Caco-2 (cell line): ENCODE measurements around the gene SCN1B. TPM values are rescaled to one million over a fixed set of nuclear protein-coding genes. Genes with fewer than 3 reads are reported as not detected.

Experiments used
- BruUV-seq: library from RNA; stranded (reverse); fragments of 400-500 nt; replicated peaks from 2 replicates; lab custom pipeline; 2021; lab: Mats Ljungman, UMichigan
- CTCF ChIA-PET: fragments of 300-600 bp; sonication (Branson Sonifier 250); formaldehyde crosslinking; loops from one replicate; lab custom pipeline; 2022; ENCODE audit warnings: antibody characterized with exemption; lab: Charles Lee
- POLR2A ChIA-PET: fragments of 300-600 bp; sonication (Branson Sonifier 250); formaldehyde crosslinking; loops from one replicate; lab custom pipeline; 2022; ENCODE audit warnings: antibody characterized with exemption; lab: Charles Lee
- DNase-seq, 2 experiments: peaks; one replicate each; pipeline versions ENCODE4 v3.0.0 to v3.0.0-alpha.2; 2020 to 2022
- H3K27me3 ChIP-seq: replicated peaks from 2 replicates; pipeline ENCODE4 v1.6.0; 2011; ENCODE audit warnings: low read length; ENCODE audit not compliant: control insufficient read depth, insufficient read depth
- H3K36me3 ChIP-seq: 2 replicates; pipeline ENCODE4 v1.5.1; 2011; ENCODE audit warnings: low read length; ENCODE audit not compliant: control insufficient read depth, insufficient read depth
- H3K4me1 ChIP-seq: fragments of 250-450 bp; sonication (Bioruptor Pico); 2 replicates; pipeline ENCODE4 v1.5.1; 2020; ENCODE audit warnings: mild to moderate bottlenecking
- H3K4me3 ChIP-seq: 2 replicates; pipeline ENCODE4 v1.5.1; 2011; ENCODE audit warnings: low read depth, mild to moderate bottlenecking, control low read depth, low read length
- H3K9me3 ChIP-seq: fragments of 250-450 bp; sonication (Bioruptor Pico); 2 replicates; pipeline ENCODE4 v1.5.1; 2020; ENCODE audit warnings: mild to moderate bottlenecking, moderate library complexity
- H3K27ac Mint-ChIP-seq: one replicate; pipeline ENCODE4 v1.8.0; 2022; ENCODE audit warnings: mixed read lengths; ENCODE audit not compliant: unreplicated experiment
- H3K27me3 Mint-ChIP-seq: one replicate; pipeline ENCODE4 v1.8.0; 2022; ENCODE audit warnings: mixed read lengths; ENCODE audit not compliant: insufficient read depth, unreplicated experiment
- H3K36me3 Mint-ChIP-seq: one replicate; pipeline ENCODE4 v1.8.0; 2022; ENCODE audit warnings: mild to moderate bottlenecking, mixed read lengths; ENCODE audit not compliant: insufficient read depth, unreplicated experiment
- H3K4me1 Mint-ChIP-seq: one replicate; pipeline ENCODE4 v1.8.0; 2022; ENCODE audit warnings: low read depth, mixed read lengths; ENCODE audit not compliant: unreplicated experiment
- H3K4me3 Mint-ChIP-seq: one replicate; pipeline ENCODE4 v1.8.0; 2022; ENCODE audit warnings: mild to moderate bottlenecking, moderate library complexity, mixed read lengths; ENCODE audit not compliant: unreplicated experiment
- H3K9me3 Mint-ChIP-seq: one replicate; pipeline ENCODE4 v1.8.0; 2022; ENCODE audit warnings: mixed read lengths; ENCODE audit not compliant: unreplicated experiment
- CTCF ChIP-seq, 2 experiments: fragments of 200-600 bp in 1 of 2; IDR thresholded peaks; 1 replicate in 1 of 2; 2 replicates in 1 of 2; pipeline versions ENCODE4 v1.5.1 to v1.8.0; 2011 to 2022; ENCODE audit warnings: antibody characterized with exemption in 1 of 2, control low read depth in 1 of 2, inconsistent platforms in 1 of 2, low read depth in 1 of 2, low read length in 1 of 2, mild to moderate bottlenecking in 1 of 2, moderate library complexity in 1 of 2; ENCODE audit not compliant: insufficient read depth in 1 of 2, severe bottlenecking in 1 of 2, unreplicated experiment in 1 of 2
- intact Hi-C: fragments of 100-400 bp; cut with micrococcal nuclease; formaldehyde crosslinking; loops from one replicate; pipeline ENCODE4 v1.10.0; 2022; ENCODE audit not compliant: unreplicated experiment
- total RNA-seq: library from RNA; stranded (reverse); gene quantifications from 2 replicates; pipeline ENCODE4 v1.2.3, GENCODE V29; 2022

The SCN1B gene
- total RNA-seq, 1 experiment from 2014 or later, result 1.7 TPM

GRCh38 chr19:35080613-35081170 is 50.4 kb downstream of the SCN1B start:
- no peaks in the 10 kb centered on the region for H3K27me3 Mint-ChIP-seq
- H3K4me3 Mint-ChIP-seq, result no peak overlapping the region
- H3K27me3 ChIP-seq, result no peaks in the 10 kb centered on the region; the same call in 1 of the 2 replicates
- H3K36me3 Mint-ChIP-seq, result no peaks in the 10 kb centered on the region
- TF ChIP-seq CTCF (IDR thresholded peaks at IDR 0.05; ENCODE audit: insufficient read depth in 1 of 2, low read depth in 1 of 2, low read length in 1 of 2, severe bottlenecking in 1 of 2, unreplicated experiment in 1 of 2), result no peak
- no peaks in the 10 kb centered on the region for H3K9me3 ChIP-seq
- intact Hi-C loops, result no loop called here
- H3K36me3 ChIP-seq, result no peaks in the 10 kb centered on the region
- DNase-seq, result no peak
- H3K9me3 Mint-ChIP-seq, result no peaks in the 10 kb centered on the region
- H3K27ac Mint-ChIP-seq, result no peak overlapping the region
- no peak overlapping the region for H3K4me3 ChIP-seq
- no peaks in the 10 kb centered on the region for H3K4me1 Mint-ChIP-seq
- BruUV-seq, result no TSS peak
- ChIA-PET CTCF (no interaction called here), POLR2A (no interaction called here)
- 0 out of 2 replicates have a peak, but pooled peaks cover 4% of the 10 kb centered on the region for H3K4me1 ChIP-seq

GRCh38 chr19:35081201-35081600 is 50.9 kb downstream of the SCN1B start:
- Histone ChIP-seq H3K9me3 (no peaks in the 10 kb centered on the region), H3K4me3 (no peak overlapping the region), H3K27me3 (no peaks in the 10 kb centered on the region), H3K36me3 (no peaks in the 10 kb centered on the region), H3K4me1 (0 out of 2 replicates have a peak, but pooled peaks cover 4% of the 10 kb centered on the region)
- ChIA-PET POLR2A (no interaction called here), CTCF (no interaction called here)
- no peak for TF ChIP-seq CTCF (IDR thresholded peaks at IDR 0.05; ENCODE audit: insufficient read depth in 1 of 2, low read depth in 1 of 2, low read length in 1 of 2, severe bottlenecking in 1 of 2, unreplicated experiment in 1 of 2)
- Mint-ChIP-seq H3K27ac (no peak overlapping the region), H3K27me3 (no peaks in the 10 kb centered on the region), H3K36me3 (no peaks in the 10 kb centered on the region), H3K4me1 (no peaks in the 10 kb centered on the region), H3K9me3 (no peaks in the 10 kb centered on the region), H3K4me3 (no peak overlapping the region)
- no peak for DNase-seq
- intact Hi-C loops, result no loop called here
- BruUV-seq, result no TSS peak

- Histone ChIP-seq H3K4me1 (peaks cover 14% of the 10 kb centered on the region; the same call in 1 of the 2 replicates), H3K9me3 (no peaks in the 10 kb centered on the region), H3K27me3 (no peaks in the 10 kb centered on the region), H3K36me3 (no peaks in the 10 kb centered on the region), H3K4me3 (no peak overlapping the region)
- intact Hi-C loops, result no loop called here
- Mint-ChIP-seq H3K4me3 (no peak overlapping the region), H3K27ac (no peak overlapping the region), H3K27me3 (no peaks in the 10 kb centered on the region), H3K4me1 (peaks cover 14% of the 10 kb centered on the region), H3K9me3 (no peaks in the 10 kb centered on the region), H3K36me3 (no peaks in the 10 kb centered on the region)
- BruUV-seq, result no TSS peak
- TF ChIP-seq CTCF (IDR thresholded peaks at IDR 0.05; ENCODE audit: insufficient read depth in 1 of 2, low read depth in 1 of 2, low read length in 1 of 2, severe bottlenecking in 1 of 2, unreplicated experiment in 1 of 2), result no peak
- CTCF ChIA-PET, result interaction anchor here (0.8 kb wide), 1 partner anchor 58 kb away, joined by 3 read pairs; no protein-coding TSS in a partner anchor
- POLR2A ChIA-PET, result no interaction called here
- DNase-seq, result no peak
Measured at GRCh38 chr19:35083691-35084508, 53.6 kb downstream of the SCN1B start.
